HepG2 (cell line): ENCODE measurements around the gene DLL4. TPM values are rescaled to one million over a fixed set of nuclear protein-coding genes. Genes with fewer than 3 reads are reported as not detected.

ENCODE experiments used
- ATRX ChIP-seq: sonication (generic); formaldehyde crosslinking; IDR thresholded peaks from 2 replicates; pipeline ENCODE4 v1.4.0; 2020; ENCODE audit warnings: missing genetic modification reagents, borderline replicate concordance
- DNMT1 ChIP-seq: sonication (generic); formaldehyde crosslinking; IDR thresholded peaks from 2 replicates; pipeline ENCODE4 v1.5.1; 2020; ENCODE audit warnings: mild to moderate bottlenecking, missing genetic modification reagents
- FIP1L1 ChIP-seq: fragments of 200-400 bp; formaldehyde crosslinking; IDR thresholded peaks from 2 replicates; pipeline ENCODE4 v1.6.1; 2018; ENCODE audit warnings: low read depth, mild to moderate bottlenecking, low read length, moderate library complexity, borderline replicate concordance; ENCODE audit not compliant: insufficient read depth
- KAT2B ChIP-seq: fragments of 150-350 bp; IDR thresholded peaks from 2 replicates; pipeline ENCODE4 v1.6.1; 2014; ENCODE audit warnings: low read depth, low read length, borderline replicate concordance
- MEIS1 ChIP-seq: sonication (generic); formaldehyde crosslinking; IDR thresholded peaks from 2 replicates; pipeline ENCODE4 v1.9.0; 2021; ENCODE audit warnings: mild to moderate bottlenecking, missing genetic modification reagents, moderate library complexity, borderline replicate concordance
- MIER2 ChIP-seq: IDR thresholded peaks from 2 replicates; pipeline ENCODE4 v1.6.1; 2016; ENCODE audit warnings: missing biosample characterization, missing genetic modification reagents
- MTA1 ChIP-seq: sonication (generic); formaldehyde crosslinking; IDR thresholded peaks from 2 replicates; pipeline ENCODE4 v1.4.0; 2020; ENCODE audit warnings: missing genetic modification reagents, mild to moderate bottlenecking, borderline replicate concordance
- ONECUT2 ChIP-seq: sonication (generic); formaldehyde crosslinking; IDR thresholded peaks from 2 replicates; pipeline ENCODE4 v1.4.0; 2020; ENCODE audit warnings: missing genetic modification reagents
- PRPF4 ChIP-seq: fragments of 200-400 bp; formaldehyde crosslinking; IDR thresholded peaks from 2 replicates; pipeline ENCODE4 v1.6.1; 2016; ENCODE audit warnings: low read length, low read depth; ENCODE audit not compliant: poor library complexity, severe bottlenecking
- RBFOX2 ChIP-seq: fragments of 200-400 bp; formaldehyde crosslinking; IDR thresholded peaks from 2 replicates; pipeline ENCODE4 v1.6.1; 2017; ENCODE audit warnings: low read depth, mild to moderate bottlenecking, low read length
- SCMH1 ChIP-seq: sonication (generic); formaldehyde crosslinking; IDR thresholded peaks from 2 replicates; pipeline ENCODE4 v1.9.0; 2021; ENCODE audit warnings: missing genetic modification reagents, mild to moderate bottlenecking, borderline replicate concordance
- ZC3H4 ChIP-seq: sonication (generic); formaldehyde crosslinking; IDR thresholded peaks from 2 replicates; pipeline ENCODE4 v1.4.0; 2020; ENCODE audit warnings: missing genetic modification reagents, borderline replicate concordance
- ZFP91 ChIP-seq: sonication (generic); formaldehyde crosslinking; IDR thresholded peaks from 2 replicates; pipeline ENCODE4 v1.9.0; 2022; ENCODE audit warnings: missing genetic modification reagents, mild to moderate bottlenecking, borderline replicate concordance
- ZNF343 ChIP-seq: sonication (generic); formaldehyde crosslinking; IDR thresholded peaks from 2 replicates; pipeline ENCODE4 v1.4.0; 2020; ENCODE audit warnings: mild to moderate bottlenecking, missing genetic modification reagents
- ZNF530 ChIP-seq: sonication (generic); formaldehyde crosslinking; IDR thresholded peaks from 2 replicates; pipeline ENCODE4 v1.5.0; 2020; ENCODE audit warnings: low read depth, mild to moderate bottlenecking, missing genetic modification reagents
- ZNF577 ChIP-seq: sonication (generic); formaldehyde crosslinking; IDR thresholded peaks from 2 replicates; pipeline ENCODE4 v1.4.0; 2020; ENCODE audit warnings: mild to moderate bottlenecking, low read depth, missing genetic modification reagents, borderline replicate concordance
- polyA plus RNA-seq, 8 experiments: library from polyadenylated mRNA; depleted of rRNA in 3 of 8; stranded (reverse) in 7 of 8; unstranded in 1 of 8; fragments of >200 nt; fragmentation: Illumina TruSeq in 4 of 8; extraction: Trizol in 4 of 8; gene quantifications; 2 replicates each; pipeline versions ENCODE4 v1.2.1 to v1.2.3, GENCODE V29; 2011 to 2016; ENCODE audit warnings: low read depth in 4 of 8, missing spikeins in 1 of 8, mixed read lengths in 1 of 8; ENCODE audit not compliant: insufficient read depth in 1 of 8
- total RNA-seq, 5 experiments: library from RNA; depleted of rRNA; stranded (reverse); fragments of >200 nt; fragmentation: Illumina TruSeq; extraction: Trizol; gene quantifications; 2 replicates each; pipeline ENCODE4 v1.2.3, GENCODE V29; 2016; ENCODE audit warnings: low read depth in 1 of 5
- TF ChIP-seq, protein P1 (sequence below): sonication (generic); formaldehyde crosslinking; IDR thresholded peaks from 2 replicates; pipeline ENCODE4 v1.4.0; 2020; ENCODE audit warnings: missing genetic modification reagents, low read depth, mild to moderate bottlenecking, borderline replicate concordance
- TF ChIP-seq, protein P2 (sequence below): sonication (generic); formaldehyde crosslinking; IDR thresholded peaks from one replicate; pipeline ENCODE4 v1.5.1; 2020; ENCODE audit warnings: mild to moderate bottlenecking, missing genetic modification reagents; ENCODE audit errors: not compliant biosample characterization

The DLL4 gene
- total and polyA plus RNA-seq, 2 of the 13 experiments (the other 11 are each of a cell fraction or from before 2014, with no cell fraction given) = 0.20 to 0.25 TPM

DNA sequence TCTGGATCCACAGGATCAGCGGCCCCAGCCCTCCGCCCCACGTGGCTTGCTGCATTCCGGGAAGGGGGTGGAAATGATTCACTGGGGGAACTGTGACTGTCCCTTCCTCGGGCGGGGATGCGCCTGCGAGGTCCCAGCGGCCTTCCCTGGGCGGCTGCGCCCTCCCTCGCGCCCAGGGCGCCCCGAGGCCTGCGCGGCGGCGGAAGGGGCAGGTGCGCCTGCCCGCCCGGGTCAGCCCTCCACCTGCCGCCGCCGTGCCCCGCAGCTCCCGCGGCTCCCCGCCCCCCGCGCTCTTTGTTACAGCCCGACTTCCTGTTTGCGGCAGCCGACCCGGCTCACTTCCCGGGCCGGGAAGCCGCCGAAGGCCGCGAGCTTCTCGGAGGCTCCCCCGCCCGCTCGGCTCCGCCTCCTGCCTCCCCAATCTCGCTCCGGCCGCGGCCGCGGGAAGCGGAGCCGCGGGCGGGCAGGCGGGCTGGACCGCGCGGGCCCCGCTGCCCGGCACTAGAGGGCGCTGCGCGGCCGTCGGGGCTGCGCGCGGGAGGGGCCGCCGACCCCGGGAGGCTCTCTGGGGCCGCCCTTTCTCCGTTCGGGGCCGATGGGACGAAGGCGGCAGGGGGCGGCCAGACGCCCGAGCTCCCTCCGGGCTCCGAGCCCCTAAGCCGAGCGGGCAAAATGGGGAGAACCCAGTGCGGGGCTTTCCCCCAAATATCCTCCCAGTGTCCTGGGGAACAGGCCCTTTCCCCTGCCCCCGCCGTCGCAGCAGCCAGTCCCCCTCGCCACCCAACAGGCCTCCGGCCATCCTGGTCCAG lies 12.6 kb downstream of the DLL4 start (continued):
- no peak for TF ChIP-seq DNMT1 (CRISPR knock-in tag)
- TF ChIP-seq, protein P1, sequence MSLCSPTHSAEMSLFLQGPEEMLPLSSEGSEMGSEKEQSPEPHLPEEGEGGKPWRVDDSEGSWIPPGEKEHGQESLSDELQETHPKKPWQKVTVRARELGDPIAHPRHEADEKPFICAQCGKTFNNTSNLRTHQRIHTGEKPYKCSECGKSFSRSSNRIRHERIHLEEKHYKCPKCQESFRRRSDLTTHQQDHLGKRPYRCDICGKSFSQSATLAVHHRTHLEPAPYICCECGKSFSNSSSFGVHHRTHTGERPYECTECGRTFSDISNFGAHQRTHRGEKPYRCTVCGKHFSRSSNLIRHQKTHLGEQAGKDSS (CRISPR knock-in tag) = no peak
- 0 out of 2 replicates have a peak, but pooled peaks have one; percentile 45 for TF ChIP-seq ZNF343 (CRISPR knock-in tag)
- no peak for TF ChIP-seq KAT2B
- TF ChIP-seq, protein P2, sequence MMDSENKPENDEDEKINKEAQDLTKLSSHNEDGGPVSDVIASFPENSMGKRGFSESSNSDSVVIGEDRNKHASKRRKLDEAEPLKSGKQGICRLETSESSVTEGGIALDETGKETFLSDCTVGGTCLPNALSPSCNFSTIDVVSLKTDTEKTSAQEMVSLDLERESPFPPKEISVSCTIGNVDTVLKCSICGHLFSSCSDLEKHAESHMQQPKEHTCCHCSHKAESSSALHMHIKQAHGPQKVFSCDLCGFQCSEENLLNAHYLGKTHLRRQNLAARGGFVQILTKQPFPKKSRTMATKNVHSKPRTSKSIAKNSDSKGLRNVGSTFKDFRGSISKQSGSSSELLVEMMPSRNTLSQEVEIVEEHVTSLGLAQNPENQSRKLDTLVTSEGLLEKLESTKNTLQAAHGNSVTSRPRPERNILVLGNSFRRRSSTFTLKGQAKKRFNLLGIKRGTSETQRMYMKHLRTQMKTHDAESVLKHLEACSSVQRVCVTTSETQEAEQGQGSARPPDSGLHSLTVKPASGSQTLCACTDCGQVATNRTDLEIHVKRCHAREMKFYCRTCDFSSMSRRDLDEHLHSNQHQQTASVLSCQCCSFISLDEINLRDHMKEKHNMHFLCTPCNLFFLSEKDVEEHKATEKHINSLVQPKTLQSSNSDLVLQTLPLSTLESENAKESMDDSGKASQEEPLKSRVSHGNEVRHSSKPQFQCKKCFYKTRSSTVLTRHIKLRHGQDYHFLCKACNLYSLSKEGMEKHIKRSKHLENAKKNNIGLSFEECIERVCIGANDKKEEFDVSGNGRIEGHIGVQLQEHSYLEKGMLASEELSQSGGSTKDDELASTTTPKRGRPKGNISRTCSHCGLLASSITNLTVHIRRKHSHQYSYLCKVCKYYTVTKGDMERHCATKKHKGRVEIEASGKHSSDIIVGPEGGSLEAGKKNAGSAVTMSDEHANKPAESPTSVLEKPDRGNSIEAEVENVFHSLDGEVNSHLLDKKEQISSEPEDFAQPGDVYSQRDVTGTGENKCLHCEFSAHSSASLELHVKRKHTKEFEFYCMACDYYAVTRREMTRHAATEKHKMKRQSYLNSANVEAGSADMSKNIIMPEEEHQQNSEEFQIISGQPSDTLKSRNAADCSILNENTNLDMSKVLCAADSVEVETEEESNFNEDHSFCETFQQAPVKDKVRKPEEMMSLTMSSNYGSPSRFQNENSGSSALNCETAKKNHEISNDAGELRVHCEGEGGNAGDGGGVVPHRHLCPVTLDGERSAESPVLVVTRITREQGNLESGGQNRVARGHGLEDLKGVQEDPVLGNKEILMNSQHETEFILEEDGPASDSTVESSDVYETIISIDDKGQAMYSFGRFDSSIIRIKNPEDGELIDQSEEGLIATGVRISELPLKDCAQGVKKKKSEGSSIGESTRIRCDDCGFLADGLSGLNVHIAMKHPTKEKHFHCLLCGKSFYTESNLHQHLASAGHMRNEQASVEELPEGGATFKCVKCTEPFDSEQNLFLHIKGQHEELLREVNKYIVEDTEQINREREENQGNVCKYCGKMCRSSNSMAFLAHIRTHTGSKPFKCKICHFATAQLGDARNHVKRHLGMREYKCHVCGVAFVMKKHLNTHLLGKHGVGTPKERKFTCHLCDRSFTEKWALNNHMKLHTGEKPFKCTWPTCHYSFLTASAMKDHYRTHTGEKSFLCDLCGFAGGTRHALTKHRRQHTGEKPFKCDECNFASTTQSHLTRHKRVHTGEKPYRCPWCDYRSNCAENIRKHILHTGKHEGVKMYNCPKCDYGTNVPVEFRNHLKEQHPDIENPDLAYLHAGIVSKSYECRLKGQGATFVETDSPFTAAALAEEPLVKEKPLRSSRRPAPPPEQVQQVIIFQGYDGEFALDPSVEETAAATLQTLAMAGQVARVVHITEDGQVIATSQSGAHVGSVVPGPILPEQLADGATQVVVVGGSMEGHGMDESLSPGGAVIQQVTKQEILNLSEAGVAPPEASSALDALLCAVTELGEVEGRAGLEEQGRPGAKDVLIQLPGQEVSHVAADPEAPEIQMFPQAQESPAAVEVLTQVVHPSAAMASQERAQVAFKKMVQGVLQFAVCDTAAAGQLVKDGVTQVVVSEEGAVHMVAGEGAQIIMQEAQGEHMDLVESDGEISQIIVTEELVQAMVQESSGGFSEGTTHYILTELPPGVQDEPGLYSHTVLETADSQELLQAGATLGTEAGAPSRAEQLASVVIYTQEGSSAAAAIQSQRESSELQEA (CRISPR knock-in tag) = no peak
- no peak for TF ChIP-seq MEIS1 (CRISPR knock-in tag)
- TF ChIP-seq RBFOX2 = peak; percentile 48
- TF ChIP-seq FIP1L1 = no peak
- no peak for TF ChIP-seq ONECUT2 (CRISPR knock-in tag)
- peak; percentile 38 for TF ChIP-seq ZFP91 (CRISPR knock-in tag)
- no peak for TF ChIP-seq PRPF4
- no peak for TF ChIP-seq MTA1 (CRISPR knock-in tag)
- TF ChIP-seq ZC3H4 (CRISPR knock-in tag) = no peak
- TF ChIP-seq MIER2 = no peak
- TF ChIP-seq SCMH1 (CRISPR knock-in tag) = no peak
- no peak for TF ChIP-seq ZNF577 (CRISPR knock-in tag)
- TF ChIP-seq ATRX = no peak
- no peak for TF ChIP-seq ZNF530
